ENCODE results near the gene PTPRN2.

Gene PTPRN2

DNA sequence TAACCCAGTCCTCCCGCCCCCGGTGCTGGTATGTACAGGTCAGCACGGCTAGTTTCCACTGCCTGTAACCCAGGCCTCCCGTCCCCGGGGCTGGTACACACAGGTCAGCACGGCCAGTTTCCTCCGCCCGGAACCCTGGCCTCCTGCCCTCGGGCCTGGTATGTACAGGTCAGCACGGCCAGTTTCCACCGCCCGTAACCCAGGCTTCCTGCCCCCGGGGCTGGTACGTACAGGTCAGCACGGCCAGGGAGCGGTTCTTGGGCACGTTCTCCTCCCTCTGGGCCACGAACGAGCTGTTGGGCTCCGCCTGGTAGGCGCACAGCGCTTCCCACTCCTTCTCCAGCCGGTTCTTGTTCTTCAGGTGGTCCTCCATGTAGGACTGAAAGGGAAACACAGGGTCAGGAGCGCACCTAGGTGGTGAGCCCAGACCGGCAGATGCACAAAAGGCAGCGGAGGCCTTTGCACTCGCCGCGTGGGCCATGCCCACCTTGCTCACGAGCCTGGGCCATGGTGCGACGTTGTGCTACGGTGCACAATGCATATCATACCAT is 966.4 kb downstream of the PTPRN2 start:
- TF ChIP-seq, protein P1, sequence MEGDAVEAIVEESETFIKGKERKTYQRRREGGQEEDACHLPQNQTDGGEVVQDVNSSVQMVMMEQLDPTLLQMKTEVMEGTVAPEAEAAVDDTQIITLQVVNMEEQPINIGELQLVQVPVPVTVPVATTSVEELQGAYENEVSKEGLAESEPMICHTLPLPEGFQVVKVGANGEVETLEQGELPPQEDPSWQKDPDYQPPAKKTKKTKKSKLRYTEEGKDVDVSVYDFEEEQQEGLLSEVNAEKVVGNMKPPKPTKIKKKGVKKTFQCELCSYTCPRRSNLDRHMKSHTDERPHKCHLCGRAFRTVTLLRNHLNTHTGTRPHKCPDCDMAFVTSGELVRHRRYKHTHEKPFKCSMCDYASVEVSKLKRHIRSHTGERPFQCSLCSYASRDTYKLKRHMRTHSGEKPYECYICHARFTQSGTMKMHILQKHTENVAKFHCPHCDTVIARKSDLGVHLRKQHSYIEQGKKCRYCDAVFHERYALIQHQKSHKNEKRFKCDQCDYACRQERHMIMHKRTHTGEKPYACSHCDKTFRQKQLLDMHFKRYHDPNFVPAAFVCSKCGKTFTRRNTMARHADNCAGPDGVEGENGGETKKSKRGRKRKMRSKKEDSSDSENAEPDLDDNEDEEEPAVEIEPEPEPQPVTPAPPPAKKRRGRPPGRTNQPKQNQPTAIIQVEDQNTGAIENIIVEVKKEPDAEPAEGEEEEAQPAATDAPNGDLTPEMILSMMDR (conservative IDR thresholded peaks at IDR 0.05; ENCODE audit: low read length): no peak
- no peak for DNase-seq (ENCODE audit: low read depth)
- no peak overlapping the region for H3K4me3 ChIP-seq (ENCODE audit: low read length)

DNA sequence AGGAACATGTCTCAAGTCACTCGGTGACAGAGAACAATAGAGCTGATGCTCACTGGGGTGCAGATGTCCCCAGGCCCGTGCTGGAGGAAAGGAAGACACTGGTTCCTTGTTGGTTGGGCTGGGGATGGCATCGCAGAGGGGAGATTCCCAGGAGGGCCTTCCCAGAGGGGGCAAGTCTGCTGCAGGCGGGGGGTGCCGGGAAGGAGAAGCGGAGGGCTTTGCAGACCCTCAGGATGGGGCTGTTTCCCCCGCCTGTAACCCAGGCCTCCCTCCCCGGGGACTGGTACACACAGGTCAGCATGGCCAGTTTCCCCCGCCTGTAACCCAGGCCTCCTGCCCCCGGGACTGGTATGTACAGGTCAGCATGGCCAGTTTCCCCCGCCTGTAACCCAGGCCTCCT is 967.0 kb downstream of the PTPRN2 start:
- H3K4me3 ChIP-seq (ENCODE audit: low read length): no peak overlapping the region
- DNase-seq (ENCODE audit: low read depth): no peak
- TF ChIP-seq, protein P1 (conservative IDR thresholded peaks at IDR 0.05; ENCODE audit: low read length): no peak

DNA sequence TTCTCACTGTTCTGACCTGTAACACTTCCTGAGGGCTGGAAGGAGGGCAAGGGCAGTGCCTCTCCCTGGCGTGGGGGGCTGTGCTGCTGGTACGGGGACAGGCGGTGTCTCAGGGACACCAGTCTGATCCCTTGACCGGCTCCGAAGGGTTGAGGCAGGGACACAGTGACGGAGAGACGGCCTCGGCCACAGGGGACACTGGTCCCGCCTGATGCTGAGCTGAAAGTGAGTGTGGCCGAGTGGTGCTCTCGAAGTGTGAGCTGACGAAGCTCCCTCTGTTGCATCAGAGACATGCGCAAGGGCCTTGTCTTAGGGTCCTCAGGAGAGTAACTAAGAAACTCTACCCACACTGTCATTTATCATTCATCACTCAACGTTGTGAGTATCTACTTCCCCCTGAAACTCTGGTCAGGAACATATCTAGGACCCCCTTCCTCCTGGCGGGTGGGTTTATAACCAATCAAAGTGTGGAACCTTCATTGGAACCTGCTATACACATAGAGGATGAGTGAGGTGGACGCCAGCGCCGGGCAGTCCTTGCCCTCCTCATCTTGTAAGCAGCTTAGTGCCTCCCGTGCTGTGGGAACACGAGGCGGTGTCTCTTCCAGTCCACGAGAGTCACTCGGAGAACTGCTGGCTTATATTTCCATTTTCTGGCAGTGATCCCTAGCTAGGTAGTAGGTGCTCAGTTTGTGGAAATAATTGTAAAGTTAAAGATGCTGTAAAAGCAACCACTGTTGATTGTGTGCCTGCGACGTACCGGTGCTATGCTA is 967.7 kb downstream of the PTPRN2 start:
- TF ChIP-seq, protein P1 (conservative IDR thresholded peaks at IDR 0.05; ENCODE audit: low read length): no peak

GRCh38 chr7:157618823-157619606 is 968.6 kb downstream of the PTPRN2 start:
- no peak overlapping the region for H3K4me3 ChIP-seq (ENCODE audit: low read length)
- TF ChIP-seq, protein P1 (conservative IDR thresholded peaks at IDR 0.05; ENCODE audit: low read length): no peak
- DNase-seq (ENCODE audit: low read depth): no peak

More for the DNA sequence above, 967.7 kb downstream of the PTPRN2 start:
- no peak overlapping the region for H3K4me3 ChIP-seq (ENCODE audit: low read length)
- no peak for DNase-seq (ENCODE audit: low read depth)

GRCh38 chr7:157618091-157618726 is 969.4 kb downstream of the PTPRN2 start:
- H3K4me3 ChIP-seq (ENCODE audit: low read length): no peak overlapping the region
- DNase-seq (ENCODE audit: low read depth): no peak
- TF ChIP-seq, protein P1 (conservative IDR thresholded peaks at IDR 0.05; ENCODE audit: low read length): no peak

GRCh38 chr7:157617401-157617800 is 970.2 kb downstream of the PTPRN2 start:
- no peak for DNase-seq (ENCODE audit: low read depth)
- H3K4me3 ChIP-seq (ENCODE audit: low read length): no peak overlapping the region
- TF ChIP-seq, protein P1 (conservative IDR thresholded peaks at IDR 0.05; ENCODE audit: low read length): no peak

Measured in AG10803 (cell line).